NCI-H69 (cell line): ENCODE data around the gene PAK1.

Experiments used
- DNase-seq: peaks from one replicate; lab custom pipeline; 2025; lab: John Stamatoyannopoulos, UW

Gene PAK1

GRCh38 chr11:77474684-77475060, 778 bp upstream of the PAK1 start:
- DNase-seq, result peak; percentile 55

GRCh38 chr11:77472991-77473800, 698 bp downstream of the PAK1 start:
- DNase-seq, result peak; percentile 82

GRCh38 chr11:77471558-77472193, 2.2 kb downstream of the PAK1 start:
- peak; percentile 70 for DNase-seq

GRCh38 chr11:77470971-77471370, 2.9 kb downstream of the PAK1 start:
- DNase-seq, result no peak

- no peak for DNase-seq
These were observed 3.4 kb downstream of the PAK1 start for GRCh38 chr11:77470504-77470903.

GRCh38 chr11:77468527-77468926, 5.4 kb downstream of the PAK1 start:
- no peak for DNase-seq

GRCh38 chr11:77467993-77468392, 5.9 kb downstream of the PAK1 start:
- DNase-seq, result no peak

- peak; percentile 48 for DNase-seq
These were observed 6.7 kb downstream of the PAK1 start for GRCh38 chr11:77467233-77467632.

GRCh38 chr11:77457340-77457739, 16.6 kb downstream of the PAK1 start:
- peak; percentile 49 for DNase-seq

- DNase-seq, result no peak
These were observed 18.2 kb downstream of the PAK1 start for GRCh38 chr11:77455740-77456139.

GRCh38 chr11:77454867-77455655, 18.8 kb downstream of the PAK1 start:
- DNase-seq, result no peak

- no peak for DNase-seq
These were observed 23.7 kb downstream of the PAK1 start for GRCh38 chr11:77450227-77450626.

- no peak for DNase-seq
These were observed 24.1 kb downstream of the PAK1 start for GRCh38 chr11:77449784-77450183.

GRCh38 chr11:77449060-77449521, 24.8 kb downstream of the PAK1 start:
- DNase-seq, result no peak

- no peak for DNase-seq
These were observed 25.6 kb downstream of the PAK1 start for GRCh38 chr11:77448269-77448668.

GRCh38 chr11:77446911-77447629, 26.8 kb downstream of the PAK1 start:
- DNase-seq, result no peak

- no peak for DNase-seq
These were observed 29.6 kb downstream of the PAK1 start for GRCh38 chr11:77444261-77444660.

GRCh38 chr11:77442394-77443053, 31.4 kb downstream of the PAK1 start:
- no peak for DNase-seq

- no peak for DNase-seq
These were observed 32.5 kb downstream of the PAK1 start for GRCh38 chr11:77441426-77441825.

GRCh38 chr11:77440678-77441077, 33.2 kb downstream of the PAK1 start:
- no peak for DNase-seq

GRCh38 chr11:77438487-77438886, 35.4 kb downstream of the PAK1 start:
- no peak for DNase-seq

- DNase-seq, result no peak
These were observed 36.9 kb downstream of the PAK1 start for GRCh38 chr11:77436969-77437368.
